HEK293T (cell line): Measurements from ENCODE around the gene CARD11.

Experiments
- CTCF ChIA-PET: fragments of 350-600 bp; formaldehyde crosslinking; extraction: SDS; loops from one replicate; lab custom pipeline; 2021; ENCODE audit warnings: antibody characterized with exemption, inconsistent platforms; lab: Yijun Ruan, JAX
- POLR2A ChIA-PET: fragments of 350-600 bp; formaldehyde crosslinking; extraction: SDS; loops from one replicate; lab custom pipeline; 2020; ENCODE audit warnings: antibody characterized with exemption, inconsistent platforms; lab: Yijun Ruan, JAX
- DNase-seq: peaks from one replicate; pipeline ENCODE4 v3.0.0; 2012; ENCODE audit warnings: mixed read lengths; ENCODE audit errors: extremely low spot score
- ARNT ChIP-seq: fragments of 450-650 bp; IDR thresholded peaks from 2 replicates; pipeline ENCODE4 v1.6.1; 2017; ENCODE audit warnings: mild to moderate bottlenecking
- BHLHE40 ChIP-seq: fragments of 450-650 bp; IDR thresholded peaks from 2 replicates; pipeline ENCODE4 v1.6.1; 2016; ENCODE audit warnings: mild to moderate bottlenecking, moderate library complexity, borderline replicate concordance
- CTBP1 ChIP-seq: fragments of 450-650 bp; IDR thresholded peaks from 2 replicates; pipeline ENCODE4 v1.6.1; 2016; ENCODE audit warnings: borderline replicate concordance
- ELF4 ChIP-seq: fragments of 450-650 bp; IDR thresholded peaks from 2 replicates; pipeline ENCODE4 v1.6.1; 2017; ENCODE audit warnings: antibody characterized with exemption
- FOXA1 ChIP-seq: fragments of 450-650 bp; IDR thresholded peaks from 2 replicates; pipeline ENCODE4 v1.6.1; 2016; ENCODE audit warnings: mild to moderate bottlenecking
- FOXK2 ChIP-seq: fragments of 450-650 bp; IDR thresholded peaks from 2 replicates; pipeline ENCODE4 v1.6.1; 2016; ENCODE audit warnings: mild to moderate bottlenecking
- FOXM1 ChIP-seq: fragments of 450-650 bp; IDR thresholded peaks from 2 replicates; pipeline ENCODE4 v1.6.1; 2017; ENCODE audit warnings: mild to moderate bottlenecking, borderline replicate concordance
- HDGF ChIP-seq: fragments of 450-650 bp; IDR thresholded peaks from 2 replicates; pipeline ENCODE4 v1.6.1; 2017; ENCODE audit warnings: antibody characterized with exemption, borderline replicate concordance
- L3MBTL2 ChIP-seq: fragments of 450-650 bp; conservative IDR thresholded peaks from 2 replicates; pipeline ENCODE4 v1.6.1; 2016; ENCODE audit warnings: mild to moderate bottlenecking
- LEF1 ChIP-seq: fragments of 450-650 bp; IDR thresholded peaks from 2 replicates; pipeline ENCODE4 v1.6.1; 2017; ENCODE audit warnings: mild to moderate bottlenecking, borderline replicate concordance
- NFRKB ChIP-seq: fragments of 450-650 bp; IDR thresholded peaks from 2 replicates; pipeline ENCODE4 v1.6.1; 2016; ENCODE audit warnings: mild to moderate bottlenecking, moderate library complexity
- PKNOX1 ChIP-seq: fragments of 450-650 bp; IDR thresholded peaks from 2 replicates; pipeline ENCODE4 v1.6.1; 2016
- SP1 ChIP-seq: fragments of 450-650 bp; IDR thresholded peaks from 2 replicates; pipeline ENCODE4 v1.6.1; 2017
- SUZ12 ChIP-seq: fragments of 450-650 bp; IDR thresholded peaks from 2 replicates; pipeline ENCODE4 v1.6.1; 2016; ENCODE audit warnings: mild to moderate bottlenecking
- TARDBP ChIP-seq: fragments of 450-650 bp; IDR thresholded peaks from 2 replicates; pipeline ENCODE4 v1.6.1; 2016
- ZNF384 ChIP-seq: fragments of 450-650 bp; IDR thresholded peaks from 2 replicates; pipeline ENCODE4 v1.6.1; 2016

Gene CARD11

GRCh38 chr7:2920041-2920440 is 123.6 kb downstream of the CARD11 start:
- DNase-seq = no peak
- CTCF ChIA-PET = no interaction called here
- TF ChIP-seq TARDBP (no peak), CTBP1 (no peak), BHLHE40 (no peak), LEF1 (no peak), NFRKB (no peak), SUZ12 (no peak), SP1 (no peak), FOXA1 (no peak)
- POLR2A ChIA-PET = no interaction called here

- no peak for DNase-seq
- POLR2A ChIA-PET = interaction anchor here (0.6 kb wide), 1 partner anchor 945 kb away, joined by 3 read pairs; no protein-coding TSS in a partner anchor
- TF ChIP-seq ARNT = no peak
- TF ChIP-seq L3MBTL2 = no peak
- no peak for TF ChIP-seq CTBP1
- no peak for TF ChIP-seq SUZ12
- no peak for TF ChIP-seq HDGF
- TF ChIP-seq LEF1 = no peak
- TF ChIP-seq FOXM1 = no peak
- TF ChIP-seq FOXA1 = no peak
- TF ChIP-seq ELF4 = no peak
- TF ChIP-seq FOXK2 = no peak
- TF ChIP-seq ZNF384 = no peak
- no peak for TF ChIP-seq TARDBP
- no peak for TF ChIP-seq NFRKB
- no peak for TF ChIP-seq BHLHE40
- no peak for TF ChIP-seq PKNOX1
- no peak for TF ChIP-seq SP1
- CTCF ChIA-PET = no interaction called here
Observed at GRCh38 chr7:2919256-2919655, 124.4 kb downstream of the CARD11 start.

GRCh38 chr7:2918406-2918805 is 125.3 kb downstream of the CARD11 start:
- no peak for TF ChIP-seq SUZ12
- no peak for TF ChIP-seq SP1
- no peak for TF ChIP-seq CTBP1
- TF ChIP-seq LEF1 = no peak
- TF ChIP-seq FOXM1 = no peak
- TF ChIP-seq FOXA1 = no peak
- TF ChIP-seq FOXK2 = no peak
- no peak for TF ChIP-seq ARNT
- no peak for TF ChIP-seq PKNOX1
- TF ChIP-seq ELF4 = no peak
- ChIA-PET CTCF (no interaction called here), POLR2A (no interaction called here)
- no peak for DNase-seq

DNA sequence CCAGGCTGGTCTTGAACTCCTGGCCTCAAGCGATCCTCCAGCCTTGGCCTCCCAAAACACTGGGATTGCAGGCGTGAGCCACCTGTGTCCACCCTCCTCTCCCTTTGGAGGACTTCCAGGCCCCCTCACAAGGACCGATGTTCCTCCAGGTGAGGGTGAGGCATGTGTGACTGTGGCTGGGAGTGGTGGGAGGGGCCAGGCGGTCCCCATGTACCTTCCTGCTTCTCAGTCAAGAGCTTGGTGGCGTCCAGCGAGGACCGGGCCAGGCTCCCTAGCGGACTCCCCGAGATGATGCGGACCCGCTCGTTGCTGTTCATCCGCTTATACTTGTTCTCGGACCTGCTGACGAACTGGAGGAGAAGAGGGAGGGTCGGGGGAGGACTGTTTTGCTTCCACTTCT is 128.6 kb downstream of the CARD11 start:
- no peak for TF ChIP-seq FOXK2
- no peak for TF ChIP-seq BHLHE40
- no peak for TF ChIP-seq SUZ12
- TF ChIP-seq CTBP1 = no peak
- TF ChIP-seq FOXM1 = no peak
- TF ChIP-seq PKNOX1 = no peak
- TF ChIP-seq ZNF384 = no peak
- TF ChIP-seq NFRKB = no peak
- TF ChIP-seq ARNT = no peak
- TF ChIP-seq SP1 = no peak
- TF ChIP-seq LEF1 = no peak
- TF ChIP-seq ELF4 = no peak
- TF ChIP-seq HDGF = no peak
- TF ChIP-seq L3MBTL2 = no peak
- no peak for TF ChIP-seq TARDBP
- no peak for TF ChIP-seq FOXA1
- DNase-seq = no peak
- ChIA-PET CTCF (no interaction called here), POLR2A (no interaction called here)

DNA sequence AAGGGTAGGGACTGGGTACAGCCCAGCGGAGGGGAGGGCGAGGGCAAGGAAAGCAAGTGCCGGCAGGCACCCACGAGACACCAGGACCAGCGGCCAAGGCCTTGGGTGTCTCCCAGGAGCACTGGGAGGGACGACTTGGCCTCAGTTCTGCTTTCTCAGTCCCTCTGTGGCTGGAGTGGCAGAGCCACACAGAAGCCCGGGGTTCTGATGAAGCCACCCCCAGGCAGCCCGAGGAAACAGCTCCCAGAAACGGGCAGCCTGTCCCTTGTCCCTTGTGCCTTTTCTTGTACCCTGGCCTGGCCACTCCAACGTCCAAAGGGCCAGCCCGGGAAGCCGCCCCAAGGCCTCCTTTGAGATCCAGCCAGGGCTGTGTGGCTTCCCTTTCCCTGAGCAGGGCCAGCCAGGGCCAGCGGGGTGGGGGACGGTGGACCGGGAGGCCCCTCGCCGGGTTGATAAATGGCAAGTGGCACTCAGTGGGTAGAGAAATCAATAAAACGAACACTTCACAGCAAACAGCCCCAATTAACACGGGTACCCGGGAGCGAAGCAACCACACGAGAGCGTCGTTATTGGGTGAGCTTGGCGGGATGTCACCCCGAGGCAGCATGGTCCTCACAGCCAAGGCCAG is 129.8 kb downstream of the CARD11 start:
- CTCF ChIA-PET = no interaction called here

More for the DNA sequence above, 129.8 kb downstream of the CARD11 start:
- POLR2A ChIA-PET = no interaction called here
- DNase-seq = no peak
- TF ChIP-seq ELF4 (no peak), ZNF384 (no peak), FOXK2 (no peak), BHLHE40 (no peak), FOXM1 (no peak), ARNT (no peak), SP1 (no peak), TARDBP (no peak), LEF1 (no peak), NFRKB (no peak), PKNOX1 (no peak)
